Skeletal muscle tissue (tissue), 4 donors: ENCODE measurements around the gene KCNJ14. TPM values are rescaled to one million over a fixed set of nuclear protein-coding genes. Genes with fewer than 3 reads are reported as not detected.

Experiments
- H3K27ac ChIP-seq: one replicate; pipeline ENCODE4 v1.7.0; 2013; ENCODE audit warnings: mild to moderate bottlenecking, low read depth, low read length, inconsistent platforms
- H3K27me3 ChIP-seq, 3 donors: one replicate each; pipeline ENCODE4 v1.7.0; 2013; ENCODE audit warnings: low read length in 3 of 3; ENCODE audit not compliant: control insufficient read depth in 3 of 3, insufficient read depth in 3 of 3
- H3K36me3 ChIP-seq, 3 donors: one replicate each; pipeline ENCODE4 v1.7.0; 2013; ENCODE audit warnings: low read length in 3 of 3; ENCODE audit not compliant: control insufficient read depth in 3 of 3, insufficient read depth in 3 of 3
- H3K4me1 ChIP-seq, 3 donors: one replicate each; pipeline ENCODE4 v1.7.0; 2013; ENCODE audit warnings: low read length in 3 of 3, mild to moderate bottlenecking in 3 of 3; ENCODE audit not compliant: control insufficient read depth in 3 of 3, insufficient read depth in 3 of 3
- H3K4me3 ChIP-seq, 3 donors: one replicate each; pipeline ENCODE4 v1.7.0; 2013; ENCODE audit warnings: low read length in 3 of 3
- H3K9ac ChIP-seq, 3 donors: one replicate each; pipeline ENCODE4 v1.7.0; 2013; ENCODE audit warnings: low read length in 3 of 3, mild to moderate bottlenecking in 3 of 3, moderate library complexity in 2 of 3, low read depth in 1 of 3
- H3K9me3 ChIP-seq, 3 donors: one replicate each; pipeline ENCODE4 v1.7.0; 2013; ENCODE audit warnings: low read length in 3 of 3; ENCODE audit not compliant: control insufficient read depth in 3 of 3
- total RNA-seq: library from RNA; depleted of rRNA; stranded (reverse); fragments of >200 nt; gene quantifications from one replicate; pipeline ENCODE4 v1.2.3, GENCODE V29; 2014
- donor health status: Osteomylitis.

Gene KCNJ14
- total RNA-seq, 1 donor from 2014 or later, result 1.0 TPM

DNA sequence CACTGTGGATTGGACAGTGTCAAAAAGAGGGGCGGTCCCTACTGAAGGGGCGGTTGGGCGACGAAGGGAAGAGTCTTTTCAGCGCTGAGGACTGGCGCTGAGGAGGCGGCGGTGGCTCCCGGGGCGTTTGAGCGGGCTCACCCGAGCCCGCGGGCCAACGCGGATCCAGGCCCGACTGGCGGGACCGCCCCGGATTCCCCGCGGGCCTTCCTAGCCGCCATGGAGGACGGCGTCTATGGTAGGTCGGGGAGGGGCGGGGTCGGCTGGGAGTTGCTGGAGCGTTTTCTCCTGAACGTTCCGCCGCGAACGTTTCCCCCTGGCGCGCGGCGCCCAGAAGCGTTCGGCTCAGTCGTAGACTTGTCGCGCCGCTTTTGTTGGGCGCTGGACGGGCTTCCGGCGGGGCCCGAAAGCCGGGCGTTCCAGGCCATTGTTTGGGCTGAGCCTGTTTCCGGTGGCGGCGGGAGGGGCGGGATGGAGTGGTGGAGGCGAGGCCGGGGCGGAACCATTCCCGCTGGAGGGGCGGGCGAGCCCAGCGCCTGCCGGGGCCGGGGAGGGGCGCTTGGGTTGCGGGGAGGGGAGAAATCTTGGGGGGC lies 14.0 kb downstream of the KCNJ14 start, which contains the start of gene CYTH2:
TSS of gene CYTH2 (plus strand) at position 81 of the 593 bp plus-strand sequence. CDS start at position 220, 139 bp downstream.
- Histone ChIP-seq H3K9me3 (no peaks in the 10 kb centered on the region), H3K27me3 (no peaks in the 10 kb centered on the region), H3K9ac (peak within 1 kb of the TSS; percentile 83 to 95 (median 91)), H3K27ac (peak within 1 kb of the TSS; percentile 96), H3K4me1 (peaks cover 15 to 19% (median 17%) of the 10 kb centered on the region in 3 donors), H3K4me3 (peak within 1 kb of the TSS; percentile 78 to 85 (median 82)), H3K36me3 (peaks cover 35 to 41% (median 39%) of the 10 kb centered on the region in 3 donors)

DNA sequence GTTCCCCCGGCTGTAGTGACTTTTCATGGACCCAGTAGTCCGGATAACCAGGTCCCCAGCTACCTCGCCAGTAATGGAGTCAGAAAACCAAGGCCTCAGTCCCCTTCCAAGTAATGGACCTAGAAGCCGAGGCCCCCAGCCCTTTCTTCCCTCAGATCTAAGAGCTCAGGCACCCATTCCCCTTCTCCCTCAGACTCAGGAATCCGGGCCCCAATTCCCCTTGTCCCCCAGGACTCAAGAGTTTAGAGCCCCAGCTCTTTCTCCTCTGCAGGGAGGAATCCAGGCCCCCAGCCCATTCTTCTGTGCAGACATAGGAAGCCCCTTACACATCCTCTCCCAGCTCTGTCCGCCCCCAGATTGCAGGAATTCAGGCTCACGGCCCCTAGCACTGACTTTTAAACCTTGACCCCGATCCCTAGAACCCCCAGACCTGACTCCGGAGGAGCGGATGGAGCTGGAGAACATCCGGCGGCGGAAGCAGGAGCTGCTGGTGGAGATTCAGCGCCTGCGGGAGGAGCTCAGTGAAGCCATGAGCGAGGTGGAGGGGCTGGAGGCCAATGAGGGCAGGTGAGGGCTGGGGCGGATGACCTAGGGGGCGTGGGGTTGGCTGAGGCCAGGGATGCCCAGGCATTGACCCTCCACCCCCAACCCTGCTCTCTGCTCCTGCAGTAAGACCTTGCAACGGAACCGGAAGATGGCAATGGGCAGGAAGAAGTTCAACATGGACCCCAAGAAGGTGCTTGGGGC lies 14.7 kb downstream of the KCNJ14 start:
- H3K27me3 ChIP-seq, result no peaks in the 10 kb centered on the region
- H3K27ac ChIP-seq, result peak overlapping the region; percentile 96
- H3K4me1 ChIP-seq, result peaks cover 15 to 19% (median 17%) of the 10 kb centered on the region in 3 donors
- H3K4me3 ChIP-seq, result peak overlapping the region; percentile 70 to 82 (median 78)
- no peaks in the 10 kb centered on the region for H3K9me3 ChIP-seq
- H3K36me3 ChIP-seq, result peaks cover 43 to 48% (median 47%) of the 10 kb centered on the region in 3 donors
- peak overlapping the region; percentile 68 to 91 (median 80) for H3K9ac ChIP-seq

DNA sequence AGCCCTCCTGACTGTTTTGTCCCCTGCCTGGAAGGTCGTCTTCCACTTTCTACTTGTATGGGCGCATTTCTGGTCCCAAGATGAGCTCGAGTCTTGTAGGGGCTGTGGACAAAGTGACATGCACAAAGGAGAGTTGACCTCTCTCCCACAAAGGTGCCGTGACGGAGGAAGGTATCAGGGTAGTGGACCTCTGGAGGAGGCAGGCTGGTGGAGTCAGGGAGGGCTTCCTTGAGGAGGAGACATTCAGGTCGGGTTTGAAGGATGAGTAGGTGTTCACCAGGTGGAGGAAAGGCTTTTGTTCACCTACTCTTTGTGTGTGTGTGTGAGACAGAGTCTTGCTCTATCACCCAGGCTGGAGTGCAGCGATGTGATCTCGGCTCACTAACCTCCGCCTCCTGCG lies 15.5 kb downstream of the KCNJ14 start:
- Histone ChIP-seq H3K27me3 (no peaks in the 10 kb centered on the region), H3K9ac (no peak overlapping the region), H3K36me3 (peaks cover 50 to 55% (median 54%) of the 10 kb centered on the region in 3 donors), H3K4me1 (peaks cover 15 to 19% (median 17%) of the 10 kb centered on the region in 3 donors), H3K4me3 (no peak overlapping the region), H3K27ac (no peak overlapping the region), H3K9me3 (no peaks in the 10 kb centered on the region)

DNA sequence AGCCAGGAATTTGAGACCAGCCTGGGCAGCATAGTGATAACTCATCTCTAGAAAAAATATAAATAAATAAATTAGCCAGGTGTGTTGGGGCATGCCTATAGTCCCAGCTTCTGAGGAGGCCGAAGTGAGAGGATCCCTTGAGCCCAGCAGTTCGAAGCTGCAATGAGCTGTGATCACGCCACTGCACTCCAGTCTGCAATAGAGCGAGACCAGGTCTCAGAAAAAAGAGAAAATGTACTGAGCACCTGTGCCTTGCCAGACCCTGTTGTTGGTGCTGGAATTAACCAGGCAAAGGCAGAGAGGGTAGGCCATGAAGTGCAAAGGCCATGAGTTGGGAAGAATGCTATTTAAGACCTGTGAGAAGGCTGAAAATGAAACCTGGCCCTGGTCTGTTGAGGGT lies 16.5 kb downstream of the KCNJ14 start:
- no peak overlapping the region for H3K4me3 ChIP-seq
- peaks cover 15 to 19% (median 17%) of the 10 kb centered on the region in 3 donors for H3K4me1 ChIP-seq
- H3K9me3 ChIP-seq, result no peaks in the 10 kb centered on the region
- no peak overlapping the region for H3K9ac ChIP-seq
- no peak overlapping the region for H3K27ac ChIP-seq
- peaks cover 55 to 62% (median 62%) of the 10 kb centered on the region in 3 donors for H3K36me3 ChIP-seq
- no peaks in the 10 kb centered on the region for H3K27me3 ChIP-seq

DNA sequence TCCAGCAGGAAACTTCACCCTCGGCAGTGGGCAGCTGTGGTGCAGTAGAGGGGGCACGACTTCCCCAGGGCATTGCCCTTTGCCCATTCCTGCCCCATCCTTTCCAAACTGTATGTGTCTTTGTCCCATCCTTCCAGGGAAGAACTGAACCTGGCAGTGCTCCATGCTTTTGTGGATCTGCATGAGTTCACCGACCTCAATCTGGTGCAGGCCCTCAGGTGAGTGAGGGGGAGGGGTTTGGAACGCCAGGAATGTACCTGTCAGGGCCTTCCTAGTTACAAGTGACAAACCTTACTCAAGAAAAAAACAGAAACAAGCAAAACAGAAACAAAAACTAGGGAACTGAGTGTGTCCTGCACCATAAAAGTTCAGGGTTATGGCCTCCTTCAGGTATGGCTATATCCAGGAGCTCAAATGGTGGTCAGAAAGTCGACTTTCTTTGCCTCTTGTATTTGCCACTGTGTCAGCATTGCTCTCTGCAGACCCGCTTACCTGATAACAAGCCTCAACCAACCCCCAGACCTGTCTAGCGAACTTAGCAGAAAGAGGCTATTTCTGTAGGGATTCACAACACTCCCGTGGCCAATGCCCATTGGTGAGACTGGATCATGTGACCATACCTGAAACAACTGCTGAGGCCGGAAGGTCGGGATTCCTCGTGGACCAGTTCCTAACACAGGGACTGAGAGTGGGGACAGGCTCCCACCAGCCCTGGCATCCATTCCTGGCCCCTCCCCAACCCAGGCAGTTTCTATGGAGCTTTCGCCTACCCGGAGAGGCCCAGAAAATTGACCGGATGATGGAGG lies 18.0 kb downstream of the KCNJ14 start:
- H3K9me3 ChIP-seq, result no peaks in the 10 kb centered on the region
- no peak overlapping the region for H3K9ac ChIP-seq
- H3K4me1 ChIP-seq, result peaks cover 12 to 16% (median 15%) of the 10 kb centered on the region in 3 donors
- H3K36me3 ChIP-seq, result peaks cover 66 to 70% (median 68%) of the 10 kb centered on the region in 3 donors
- no peak overlapping the region for H3K4me3 ChIP-seq
- H3K27ac ChIP-seq, result no peak overlapping the region
- H3K27me3 ChIP-seq, result no peaks in the 10 kb centered on the region

DNA sequence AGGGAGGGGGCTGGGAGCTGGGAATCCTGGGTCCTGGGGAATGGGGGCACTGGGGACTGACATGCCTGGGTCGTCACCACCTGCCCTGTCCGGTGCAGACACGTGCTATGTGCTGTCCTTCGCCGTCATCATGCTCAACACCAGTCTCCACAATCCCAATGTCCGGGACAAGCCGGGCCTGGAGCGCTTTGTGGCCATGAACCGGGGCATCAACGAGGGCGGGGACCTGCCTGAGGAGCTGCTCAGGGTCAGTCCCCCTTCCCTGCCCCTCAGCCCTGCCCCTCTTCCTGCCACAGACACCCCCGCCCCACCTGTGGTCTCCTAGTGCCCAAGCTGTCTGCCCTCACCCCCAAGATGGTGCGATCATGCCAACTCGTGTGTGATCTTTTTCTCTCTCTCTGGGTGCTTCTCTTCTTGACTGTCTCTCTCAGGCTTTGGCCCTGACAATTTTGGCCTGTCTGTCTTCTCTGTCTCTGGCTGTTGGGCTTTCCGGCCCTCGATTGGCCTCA lies 18.8 kb downstream of the KCNJ14 start:
- peaks cover 66 to 71% (median 68%) of the 10 kb centered on the region in 3 donors for H3K36me3 ChIP-seq
- no peak overlapping the region for H3K9ac ChIP-seq
- H3K27ac ChIP-seq, result no peak overlapping the region
- H3K9me3 ChIP-seq, result no peaks in the 10 kb centered on the region
- peaks cover 9 to 13% (median 12%) of the 10 kb centered on the region in 3 donors for H3K4me1 ChIP-seq
- H3K4me3 ChIP-seq, result no peak overlapping the region
- no peaks in the 10 kb centered on the region for H3K27me3 ChIP-seq

DNA sequence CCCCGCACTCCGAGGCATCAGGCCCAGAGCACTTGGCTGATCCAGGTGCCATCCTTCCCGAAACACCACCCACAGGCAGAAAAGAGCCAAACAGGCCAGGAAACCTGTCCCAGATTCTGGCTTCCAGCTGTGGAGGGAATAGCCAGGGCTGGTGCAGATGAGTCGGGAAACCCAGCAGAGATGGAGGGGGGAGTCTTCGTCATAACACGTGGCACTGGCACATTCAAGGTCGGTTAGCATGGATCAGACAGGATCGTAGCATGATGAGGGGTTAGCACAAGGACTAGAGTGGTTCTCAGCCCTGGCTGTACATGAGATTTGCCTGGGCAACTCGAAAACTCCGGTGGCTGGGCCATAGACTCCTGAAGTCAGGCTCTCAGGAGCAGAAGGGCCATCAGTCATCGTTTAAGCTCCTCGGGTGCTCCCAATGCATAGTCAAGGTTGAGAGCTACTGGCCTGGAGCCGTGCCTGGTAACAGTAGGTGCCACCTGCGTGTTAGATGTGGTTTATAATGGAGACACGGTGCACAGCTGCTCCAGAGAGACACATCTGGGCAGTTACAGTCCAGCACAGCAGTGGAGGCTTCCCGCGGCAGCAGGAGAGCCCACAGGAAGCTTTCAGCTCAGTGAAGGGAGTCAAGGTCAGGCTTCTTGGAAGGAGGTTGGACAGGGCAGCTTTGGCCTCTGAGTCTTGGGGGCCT lies 20.1 kb downstream of the KCNJ14 start:
- Histone ChIP-seq H3K9me3 (no peaks in the 10 kb centered on the region), H3K4me3 (no peak overlapping the region), H3K9ac (no peak overlapping the region), H3K27me3 (no peaks in the 10 kb centered on the region), H3K4me1 (peaks cover 4 to 10% (median 6%) of the 10 kb centered on the region in 3 donors), H3K27ac (no peak overlapping the region), H3K36me3 (peaks cover 68 to 69% (median 69%) of the 10 kb centered on the region in 3 donors)

DNA sequence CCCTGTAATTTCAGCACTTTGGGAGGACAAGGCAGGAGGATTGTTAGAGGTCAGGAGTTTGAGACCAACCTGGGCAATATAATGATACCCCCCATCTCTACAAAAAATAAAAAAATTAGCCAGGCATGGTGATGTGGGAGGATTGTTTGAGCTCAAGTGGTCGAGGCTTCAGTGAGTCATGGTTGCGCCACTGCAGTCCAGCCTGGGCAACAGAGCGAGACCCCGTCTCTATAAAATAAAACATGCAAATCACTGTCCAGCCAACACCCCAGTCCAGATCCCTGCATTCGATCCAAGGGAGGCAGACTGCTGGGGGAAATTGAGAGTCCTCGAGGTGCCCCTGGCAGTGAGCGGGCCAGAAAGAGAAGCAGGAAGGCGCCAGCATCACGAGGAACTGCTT lies 20.8 kb downstream of the KCNJ14 start:
- Histone ChIP-seq H3K4me3 (no peak overlapping the region), H3K9me3 (no peaks in the 10 kb centered on the region), H3K9ac (no peak overlapping the region), H3K27ac (no peak overlapping the region), H3K27me3 (no peaks in the 10 kb centered on the region), H3K4me1 (peaks cover 3 to 12% (median 10%) of the 10 kb centered on the region in 3 donors), H3K36me3 (peaks cover 62 to 63% (median 62%) of the 10 kb centered on the region in 3 donors)

DNA sequence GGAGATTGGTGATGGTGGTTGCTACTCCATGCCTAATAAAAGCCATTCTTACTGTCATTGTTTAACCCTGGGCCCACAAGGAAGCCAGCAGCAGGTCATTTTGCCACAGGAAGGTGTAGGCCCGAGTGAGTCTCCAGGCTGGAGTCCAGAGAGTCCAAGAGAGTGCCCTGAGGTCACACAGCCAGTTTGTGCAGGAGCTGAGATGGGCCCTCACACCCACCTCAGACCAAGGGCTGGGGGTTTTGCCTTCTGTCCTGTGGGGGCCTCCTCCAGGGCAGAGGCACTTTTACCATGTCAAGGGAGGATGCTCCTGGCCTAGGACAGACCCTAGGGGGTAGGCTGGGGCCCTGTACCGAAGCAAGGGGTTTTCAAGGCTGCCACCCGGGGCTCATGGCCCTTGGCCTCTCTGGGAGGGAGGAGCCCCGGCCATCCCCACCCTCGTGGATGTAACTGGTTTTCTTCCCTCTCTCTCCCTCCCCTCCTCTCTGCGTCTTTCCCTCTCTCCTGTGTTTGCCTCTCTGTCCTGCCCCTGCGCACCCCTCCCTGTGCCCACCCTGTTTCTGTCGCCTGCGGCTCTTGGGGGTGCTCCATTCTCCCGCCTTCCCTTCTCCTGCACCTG lies 21.8 kb downstream of the KCNJ14 start:
- no peak overlapping the region for H3K27ac ChIP-seq
- H3K9me3 ChIP-seq, result no peaks in the 10 kb centered on the region
- H3K9ac ChIP-seq, result no peak overlapping the region
- peaks cover 52 to 53% (median 53%) of the 10 kb centered on the region in 3 donors for H3K36me3 ChIP-seq
- peaks cover 9 to 21% (median 19%) of the 10 kb centered on the region in 3 donors for H3K4me1 ChIP-seq
- no peak overlapping the region for H3K4me3 ChIP-seq
- H3K27me3 ChIP-seq, result no peaks in the 10 kb centered on the region
